ENCODE measurements around the gene ITPR1.

ITPR1 gene

DNA sequence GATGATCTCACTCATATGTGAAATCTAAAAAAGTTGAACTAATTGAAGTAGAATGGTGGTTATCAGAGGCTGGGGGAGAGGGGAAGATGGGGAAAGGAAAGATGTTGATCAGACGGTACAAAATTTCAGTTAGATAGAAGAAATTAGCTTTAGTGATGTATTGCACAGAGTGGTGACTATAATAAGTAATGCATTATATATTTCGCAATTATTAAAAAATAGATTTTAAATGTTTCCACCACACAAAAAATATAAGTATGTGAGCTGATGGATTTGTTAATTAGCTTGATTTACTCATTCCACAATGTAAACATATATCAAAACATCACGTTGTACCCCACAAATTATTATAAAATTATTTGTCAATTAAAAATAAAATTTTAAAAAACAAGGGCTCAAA is 34.2 kb upstream of the ITPR1 start:
- TF ChIP-seq, protein P1, sequence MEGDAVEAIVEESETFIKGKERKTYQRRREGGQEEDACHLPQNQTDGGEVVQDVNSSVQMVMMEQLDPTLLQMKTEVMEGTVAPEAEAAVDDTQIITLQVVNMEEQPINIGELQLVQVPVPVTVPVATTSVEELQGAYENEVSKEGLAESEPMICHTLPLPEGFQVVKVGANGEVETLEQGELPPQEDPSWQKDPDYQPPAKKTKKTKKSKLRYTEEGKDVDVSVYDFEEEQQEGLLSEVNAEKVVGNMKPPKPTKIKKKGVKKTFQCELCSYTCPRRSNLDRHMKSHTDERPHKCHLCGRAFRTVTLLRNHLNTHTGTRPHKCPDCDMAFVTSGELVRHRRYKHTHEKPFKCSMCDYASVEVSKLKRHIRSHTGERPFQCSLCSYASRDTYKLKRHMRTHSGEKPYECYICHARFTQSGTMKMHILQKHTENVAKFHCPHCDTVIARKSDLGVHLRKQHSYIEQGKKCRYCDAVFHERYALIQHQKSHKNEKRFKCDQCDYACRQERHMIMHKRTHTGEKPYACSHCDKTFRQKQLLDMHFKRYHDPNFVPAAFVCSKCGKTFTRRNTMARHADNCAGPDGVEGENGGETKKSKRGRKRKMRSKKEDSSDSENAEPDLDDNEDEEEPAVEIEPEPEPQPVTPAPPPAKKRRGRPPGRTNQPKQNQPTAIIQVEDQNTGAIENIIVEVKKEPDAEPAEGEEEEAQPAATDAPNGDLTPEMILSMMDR (IDR thresholded peaks at IDR 0.05; ENCODE audit: low read depth, low read length, missing control alignments) = no peak
- H3K4me3 ChIP-seq (ENCODE audit: low read depth, low read length) = no peak overlapping the region
- in situ Hi-C loops (cut with HindIII; ENCODE audit: low sequenced_read_pairs) = no loop called here
- no peak for DNase-seq (ENCODE audit: low read depth)

DNA sequence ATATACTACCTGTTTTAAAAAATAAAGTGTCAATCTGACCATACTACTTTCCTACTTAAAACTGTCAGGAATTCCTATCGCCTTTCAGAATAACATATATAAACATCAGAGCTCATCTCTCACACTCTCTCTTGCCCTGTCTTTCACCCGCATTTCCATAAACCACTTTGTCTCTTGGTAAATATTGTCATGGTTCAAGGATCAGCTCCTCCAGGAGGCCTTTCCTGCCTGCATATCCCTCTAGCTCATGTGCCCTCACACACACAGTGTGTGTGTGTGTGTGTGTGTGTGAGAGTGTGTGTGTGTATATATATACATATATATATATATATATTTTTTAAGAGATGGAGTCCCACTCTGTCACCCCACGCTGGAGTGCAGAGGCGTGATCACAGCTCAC is 32.8 kb upstream of the ITPR1 start:
- DNase-seq (ENCODE audit: low read depth) = no peak
- TF ChIP-seq, protein P1 (IDR thresholded peaks at IDR 0.05; ENCODE audit: low read depth, low read length, missing control alignments) = no peak
- in situ Hi-C loops (cut with HindIII; ENCODE audit: low sequenced_read_pairs) = no loop called here
- H3K4me3 ChIP-seq (ENCODE audit: low read depth, low read length) = no peak overlapping the region

DNA sequence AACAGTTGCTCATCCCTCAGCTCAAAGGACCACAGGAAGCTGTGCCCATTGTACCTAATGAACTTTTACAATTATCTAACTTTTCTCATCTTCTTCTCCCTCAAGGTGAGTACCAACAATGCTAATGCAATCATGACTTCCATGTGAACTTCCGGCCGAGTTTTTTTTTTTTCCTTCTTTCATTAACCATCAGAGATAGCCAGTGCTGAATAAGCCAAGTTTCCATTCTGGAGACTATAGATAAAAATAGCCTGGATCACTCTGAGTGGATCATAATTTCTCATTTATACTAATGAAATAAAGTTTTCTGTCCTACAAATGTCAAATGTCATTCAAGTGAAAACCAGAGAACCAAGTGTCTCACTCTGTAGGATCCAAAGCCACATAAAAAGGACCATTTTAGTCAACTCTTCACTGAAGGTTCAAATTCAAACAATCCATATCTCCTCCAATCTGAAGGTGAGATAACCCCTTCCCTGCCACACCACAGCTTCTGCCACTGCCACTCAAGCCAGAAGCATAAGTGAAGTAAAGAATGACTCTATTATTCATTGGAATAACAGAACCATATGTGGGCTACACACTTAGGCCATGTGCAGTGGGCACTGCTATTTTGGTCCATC is 31.6 kb upstream of the ITPR1 start:
- no peak for DNase-seq (ENCODE audit: low read depth)
- in situ Hi-C loops (cut with HindIII; ENCODE audit: low sequenced_read_pairs) = no loop called here
- H3K4me3 ChIP-seq (ENCODE audit: low read depth, low read length) = no peak overlapping the region
- TF ChIP-seq, protein P1 (IDR thresholded peaks at IDR 0.05; ENCODE audit: low read depth, low read length, missing control alignments) = no peak

DNA sequence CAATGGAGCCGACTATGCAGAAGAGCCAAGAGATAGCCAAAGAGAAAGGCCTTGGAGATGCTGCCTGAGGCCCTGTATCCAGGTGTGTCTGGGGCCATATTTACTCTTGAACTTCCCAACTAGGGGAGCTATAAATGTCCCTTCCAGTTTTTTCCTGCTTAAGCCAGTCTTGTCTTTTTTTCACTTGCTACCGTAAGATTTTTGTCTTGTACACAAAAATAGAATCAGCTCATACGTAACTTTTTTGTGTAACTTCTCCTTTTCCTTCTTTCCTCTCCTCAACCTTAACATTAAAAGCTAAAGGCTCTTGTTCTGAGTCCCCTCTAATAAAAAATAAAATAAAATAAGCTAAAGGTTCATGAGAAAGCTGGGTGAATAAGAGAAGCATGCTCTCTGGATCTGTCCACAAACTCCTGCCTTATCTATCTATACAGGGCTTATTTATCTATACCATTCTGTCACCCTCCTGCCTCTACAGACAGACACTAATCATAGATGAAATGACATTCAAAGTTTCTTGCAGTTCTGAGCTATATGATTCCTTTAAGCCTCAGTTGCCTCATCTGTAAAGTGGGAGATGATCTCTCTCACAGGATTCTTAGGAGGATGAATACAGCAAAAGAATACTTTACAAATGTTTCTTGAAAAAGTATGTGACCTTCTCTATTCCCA is 30.6 kb upstream of the ITPR1 start:
- no peak overlapping the region for H3K4me3 ChIP-seq (ENCODE audit: low read depth, low read length)
- in situ Hi-C loops (cut with HindIII; ENCODE audit: low sequenced_read_pairs) = no loop called here
- no peak for DNase-seq (ENCODE audit: low read depth)
- TF ChIP-seq, protein P1 (IDR thresholded peaks at IDR 0.05; ENCODE audit: low read depth, low read length, missing control alignments) = no peak

DNA sequence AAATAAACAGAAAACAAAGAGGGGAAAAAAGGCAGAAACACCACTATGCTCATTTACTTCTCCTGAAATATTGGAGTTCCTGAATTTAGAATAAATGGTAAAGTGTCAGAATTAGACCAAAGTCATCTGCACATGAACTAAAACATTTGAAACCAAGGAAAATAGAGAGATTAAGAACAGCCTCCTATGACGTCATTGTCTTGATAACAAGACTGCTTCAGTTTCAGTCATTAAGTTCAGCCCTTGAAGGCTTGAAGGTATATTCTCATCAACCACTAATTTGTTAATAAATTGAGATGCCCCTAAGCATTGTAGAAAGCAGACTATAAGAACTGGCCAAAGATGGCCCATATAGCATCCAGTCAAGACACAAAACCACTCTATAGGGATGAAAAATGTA is 28.6 kb upstream of the ITPR1 start:
- TF ChIP-seq, protein P1 (IDR thresholded peaks at IDR 0.05; ENCODE audit: low read depth, low read length, missing control alignments) = no peak
- in situ Hi-C loops (cut with HindIII; ENCODE audit: low sequenced_read_pairs) = no loop called here
- DNase-seq (ENCODE audit: low read depth) = no peak
- no peak overlapping the region for H3K4me3 ChIP-seq (ENCODE audit: low read depth, low read length)

DNA sequence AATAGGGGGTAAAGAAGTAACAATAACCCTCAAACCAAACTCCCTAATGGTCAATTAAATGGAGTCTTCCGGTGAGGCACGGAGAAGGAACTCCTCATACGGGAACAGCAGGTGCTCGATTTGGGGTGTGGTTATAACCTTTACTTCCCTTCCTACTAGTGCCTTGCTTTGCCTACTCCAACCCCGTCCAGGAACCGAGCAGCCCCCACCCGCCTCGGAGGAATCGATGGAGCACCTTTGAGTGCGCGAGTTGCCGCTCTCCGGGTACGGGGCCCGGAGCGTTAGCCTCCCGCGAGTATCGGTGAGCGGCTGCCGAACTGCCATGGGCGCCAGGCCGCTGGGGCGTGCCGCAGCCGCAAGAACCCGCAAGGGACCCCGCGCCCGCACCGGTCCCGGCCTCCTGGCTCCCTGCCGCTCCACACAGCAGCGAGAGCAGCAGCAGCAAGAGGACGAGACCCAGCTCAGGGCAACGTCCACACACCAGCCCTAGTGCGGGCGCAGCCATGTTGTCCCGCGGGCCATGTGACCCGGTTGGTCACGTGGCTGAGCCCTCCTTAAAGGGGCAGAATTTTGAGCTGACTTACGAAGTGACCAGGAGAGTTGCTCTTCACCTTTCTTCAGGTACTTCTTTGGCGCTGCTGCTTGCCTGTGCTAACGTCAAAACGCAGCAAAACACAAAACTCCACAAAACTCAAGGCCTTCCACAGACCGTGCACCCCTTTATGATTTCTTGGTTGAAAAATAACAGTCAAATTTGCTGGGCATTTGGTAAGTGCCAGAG is 26.2 kb upstream of the ITPR1 start, which contains the start of gene SUMF1:
TSS of gene SUMF1 (minus strand) at position 529 of the 781 bp plus-strand sequence. CDS start at position 505, 24 bp downstream.
- TF ChIP-seq, protein P1 (IDR thresholded peaks at IDR 0.05; ENCODE audit: low read depth, low read length, missing control alignments) = no peak
- peak; percentile 36 for DNase-seq (ENCODE audit: low read depth)
- H3K4me3 ChIP-seq (ENCODE audit: low read depth, low read length) = peak within 1 kb of the TSS; percentile 71
- in situ Hi-C loops (cut with HindIII; ENCODE audit: low sequenced_read_pairs) = no loop called here

Measured in astrocyte of the cerebellum (primary cell).